COR-L47 (cell line): ENCODE results near the gene IFNG.

Experiments
- DNase-seq: peaks from one replicate; lab custom pipeline; 2025; lab: John Stamatoyannopoulos, UW

IFNG gene

GRCh38 chr12:68115281-68115680 is 44.3 kb downstream of the IFNG start:
- DNase-seq = no peak

GRCh38 chr12:68114606-68115005 is 44.9 kb downstream of the IFNG start:
- no peak for DNase-seq

- peak; percentile 15 for DNase-seq
Observed at GRCh38 chr12:68113644-68114043, 45.9 kb downstream of the IFNG start.

GRCh38 chr12:68111995-68112394 is 47.5 kb downstream of the IFNG start:
- DNase-seq = no peak

- DNase-seq = no peak
Observed at GRCh38 chr12:68109444-68110217, 49.9 kb downstream of the IFNG start.

GRCh38 chr12:68109001-68109400 is 50.5 kb downstream of the IFNG start:
- no peak for DNase-seq

GRCh38 chr12:68106660-68107059 is 52.9 kb downstream of the IFNG start:
- DNase-seq = no peak

GRCh38 chr12:68106160-68106559 is 53.4 kb downstream of the IFNG start:
- no peak for DNase-seq
